K562 (cell line): ENCODE data around the gene HOXC4. TPM values are rescaled to one million over a fixed set of nuclear protein-coding genes. Genes with fewer than 3 reads are reported as not detected.

Experiments
- CREBBP ChIP-seq: IDR thresholded peaks from one replicate; pipeline ENCODE4 v1.6.1; 2012; ENCODE audit warnings: low read depth, mild to moderate bottlenecking, control low read depth, inconsistent platforms, low read length
- ETS2 ChIP-seq: IDR thresholded peaks from 2 replicates; pipeline ENCODE4 v1.6.1; 2016; ENCODE audit warnings: borderline replicate concordance, missing genetic modification characterization, mild to moderate bottlenecking, moderate library complexity, missing compliant biosample characterization; ENCODE audit not compliant: poor library complexity, severe bottlenecking
- GABPB2 ChIP-seq: fragments of 250-450 bp; sonication (Bioruptor Pico); conservative IDR thresholded peaks from 2 replicates; pipeline ENCODE4 v1.5.1; 2021; ENCODE audit warnings: mild to moderate bottlenecking
- MED1 ChIP-seq: sonication (generic); formaldehyde crosslinking; IDR thresholded peaks from 2 replicates; pipeline ENCODE4 v1.8.1; 2023; ENCODE audit warnings: missing genetic modification reagents, borderline replicate concordance
- ZNF354B ChIP-seq: fragments of 250-450 bp; sonication (Bioruptor Pico); IDR thresholded peaks from 2 replicates; pipeline ENCODE4 v1.4.0; 2020
- ZNF583 ChIP-seq: fragments of 250-450 bp; sonication (Bioruptor Pico); IDR thresholded peaks from 2 replicates; pipeline ENCODE4 v1.4.0; 2020
- polyA plus RNA-seq, 8 experiments: library from polyadenylated mRNA; depleted of rRNA in 4 of 8; stranded (reverse) in 5 of 8; unstranded in 3 of 8; fragments of >200 nt; fragmentation: Nextera tagmentation in 2 of 8; fragmentation: Illumina TruSeq in 1 of 8; extraction: Ambion mirVana in 2 of 8; extraction: Trizol in 1 of 8; gene quantifications; 2 replicates each; pipeline versions ENCODE4 v1.2.1 to v1.2.3, GENCODE V29; 2011 to 2014; ENCODE audit warnings: inconsistent platforms in 1 of 8, missing spikeins in 1 of 8
- total RNA-seq, 7 experiments: library from RNA; depleted of rRNA in 6 of 7; stranded (reverse); fragments of >200 nt in 6 of 7; fragmentation: Illumina TruSeq in 2 of 7; extraction: Trizol in 2 of 7; gene quantifications; 2 replicates each; pipeline versions ENCODE4 v1.2.1 to v1.2.3, GENCODE V29; 2011 to 2021; ENCODE audit warnings: low replicate concordance in 1 of 7
- TF ChIP-seq, protein P1 (sequence below): sonication (generic); formaldehyde crosslinking; IDR thresholded peaks from 2 replicates; pipeline ENCODE4 v1.8.1; 2023; ENCODE audit warnings: mild to moderate bottlenecking, missing genetic modification reagents
- TF ChIP-seq, protein P2 (sequence below): IDR thresholded peaks from 2 replicates; pipeline ENCODE4 v1.6.1; 2012; ENCODE audit warnings: low read depth, low read length, improper control_type of control experiment, borderline replicate concordance
- TF ChIP-seq, protein P3 (sequence below): sonication (generic); formaldehyde crosslinking; IDR thresholded peaks from 2 replicates; pipeline ENCODE4 v1.4.0; 2020; ENCODE audit warnings: mild to moderate bottlenecking, missing genetic modification reagents

The HOXC4 gene
- total and polyA plus RNA-seq, 9 of the 15 experiments (the other 6 are each of a cell fraction or from before 2014, with no cell fraction given) = 0.06 to 1.5 (median 0.44) TPM; not detected in 1

DNA sequence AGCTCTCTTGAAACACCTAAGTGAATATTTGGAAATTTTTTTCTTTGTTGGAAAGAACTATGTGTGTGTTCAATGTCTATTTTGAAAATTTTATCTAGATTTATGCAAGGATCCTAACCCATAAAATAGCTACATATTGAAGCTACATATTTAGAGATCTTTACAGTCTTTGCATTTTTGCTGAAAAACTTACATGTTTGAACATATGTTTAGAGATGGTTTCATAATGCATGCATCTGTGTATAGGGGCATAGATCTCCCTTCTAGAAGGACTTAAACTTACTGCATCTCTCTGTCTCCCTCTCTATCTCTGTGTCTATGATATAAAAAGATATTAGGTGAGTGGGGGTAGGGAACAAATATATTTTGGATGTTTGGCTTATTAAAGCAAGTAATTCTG, 8.2 kb upstream of the HOXC4 start (continued):
- TF ChIP-seq, protein P1, sequence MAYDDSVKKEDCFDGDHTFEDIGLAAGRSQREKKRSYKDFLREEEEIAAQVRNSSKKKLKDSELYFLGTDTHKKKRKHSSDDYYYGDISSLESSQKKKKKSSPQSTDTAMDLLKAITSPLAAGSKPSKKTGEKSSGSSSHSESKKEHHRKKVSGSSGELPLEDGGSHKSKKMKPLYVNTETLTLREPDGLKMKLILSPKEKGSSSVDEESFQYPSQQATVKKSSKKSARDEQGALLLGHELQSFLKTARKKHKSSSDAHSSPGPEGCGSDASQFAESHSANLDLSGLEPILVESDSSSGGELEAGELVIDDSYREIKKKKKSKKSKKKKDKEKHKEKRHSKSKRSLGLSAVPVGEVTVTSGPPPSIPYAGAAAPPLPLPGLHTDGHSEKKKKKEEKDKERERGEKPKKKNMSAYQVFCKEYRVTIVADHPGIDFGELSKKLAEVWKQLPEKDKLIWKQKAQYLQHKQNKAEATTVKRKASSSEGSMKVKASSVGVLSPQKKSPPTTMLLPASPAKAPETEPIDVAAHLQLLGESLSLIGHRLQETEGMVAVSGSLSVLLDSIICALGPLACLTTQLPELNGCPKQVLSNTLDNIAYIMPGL (CRISPR knock-in tag) = no peak
- TF ChIP-seq, protein P2, sequence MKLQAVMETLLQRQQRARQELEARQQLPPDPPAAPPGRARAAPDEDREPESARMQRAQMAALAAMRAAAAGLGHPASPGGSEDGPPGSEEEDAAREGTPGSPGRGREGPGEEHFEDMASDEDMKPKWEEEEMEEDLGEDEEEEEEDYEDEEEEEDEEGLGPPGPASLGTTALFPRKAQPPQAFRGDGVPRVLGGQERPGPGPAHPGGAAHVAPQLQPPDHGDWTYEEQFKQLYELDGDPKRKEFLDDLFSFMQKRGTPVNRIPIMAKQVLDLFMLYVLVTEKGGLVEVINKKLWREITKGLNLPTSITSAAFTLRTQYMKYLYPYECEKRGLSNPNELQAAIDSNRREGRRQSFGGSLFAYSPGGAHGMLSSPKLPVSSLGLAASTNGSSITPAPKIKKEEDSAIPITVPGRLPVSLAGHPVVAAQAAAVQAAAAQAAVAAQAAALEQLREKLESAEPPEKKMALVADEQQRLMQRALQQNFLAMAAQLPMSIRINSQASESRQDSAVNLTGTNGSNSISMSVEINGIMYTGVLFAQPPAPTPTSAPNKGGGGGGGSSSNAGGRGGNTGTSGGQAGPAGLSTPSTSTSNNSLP = no peak
- TF ChIP-seq MED1 = no peak
- no peak for TF ChIP-seq ZNF583 (CRISPR knock-in tag)
- no peak for TF ChIP-seq ETS2 (tag)
- TF ChIP-seq, protein P3, sequence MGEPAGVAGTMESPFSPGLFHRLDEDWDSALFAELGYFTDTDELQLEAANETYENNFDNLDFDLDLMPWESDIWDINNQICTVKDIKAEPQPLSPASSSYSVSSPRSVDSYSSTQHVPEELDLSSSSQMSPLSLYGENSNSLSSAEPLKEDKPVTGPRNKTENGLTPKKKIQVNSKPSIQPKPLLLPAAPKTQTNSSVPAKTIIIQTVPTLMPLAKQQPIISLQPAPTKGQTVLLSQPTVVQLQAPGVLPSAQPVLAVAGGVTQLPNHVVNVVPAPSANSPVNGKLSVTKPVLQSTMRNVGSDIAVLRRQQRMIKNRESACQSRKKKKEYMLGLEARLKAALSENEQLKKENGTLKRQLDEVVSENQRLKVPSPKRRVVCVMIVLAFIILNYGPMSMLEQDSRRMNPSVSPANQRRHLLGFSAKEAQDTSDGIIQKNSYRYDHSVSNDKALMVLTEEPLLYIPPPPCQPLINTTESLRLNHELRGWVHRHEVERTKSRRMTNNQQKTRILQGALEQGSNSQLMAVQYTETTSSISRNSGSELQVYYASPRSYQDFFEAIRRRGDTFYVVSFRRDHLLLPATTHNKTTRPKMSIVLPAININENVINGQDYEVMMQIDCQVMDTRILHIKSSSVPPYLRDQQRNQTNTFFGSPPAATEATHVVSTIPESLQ = no peak
- no peak for TF ChIP-seq GABPB2 (CRISPR knock-in tag)
- no peak for TF ChIP-seq CREBBP
- TF ChIP-seq ZNF354B = no peak
